Activated naive CD4-positive, alpha-beta T cell treated with anti-CD3 and anti-CD28 coated beads, Interleukin-2, amount 50 U/mL, for 72 hours (primary cell): ENCODE measurements around the gene SMYD3. TPM values are rescaled to one million over a fixed set of nuclear protein-coding genes. Genes with fewer than 3 reads are reported as not detected.

Experiments used
- ATAC-seq, 2 donors: fragments of 150-1000 bp; cut with Tn5 transposase; 2 replicates each; pipeline ENCODE4 v1.10.0; 2021; ENCODE audit warnings: mild to moderate bottlenecking in 2 of 2, moderate library complexity in 2 of 2
- DNase-seq, 2 donors: peaks; one replicate each; pipeline ENCODE4 v3.0.0; 2021 to 2022; ENCODE audit warnings: low spot score in 2 of 2
- H3K27ac Mint-ChIP-seq, 2 donors: one replicate each; pipeline ENCODE4 v1.8.0; 2022; ENCODE audit warnings: mild to moderate bottlenecking in 2 of 2, mixed read lengths in 2 of 2
- H3K36me3 Mint-ChIP-seq, 2 donors: one replicate each; pipeline ENCODE4 v1.8.0; 2022; ENCODE audit warnings: mixed read lengths in 2 of 2
- H3K9me3 Mint-ChIP-seq, 2 donors: one replicate each; pipeline ENCODE4 v1.8.0; 2022; ENCODE audit warnings: mixed read lengths in 2 of 2
- total RNA-seq, 2 donors: library from RNA; stranded (reverse); gene quantifications; one replicate each; pipeline ENCODE4 v1.2.3, GENCODE V29; 2022

The SMYD3 gene
- total RNA-seq, 2 donors from 2014 or later, result 18.5 to 30.1 TPM

GRCh38 chr1:246297279-246298265 is 209.5 kb downstream of the SMYD3 start:
- Mint-ChIP-seq H3K9me3 (no peaks in the 10 kb centered on the region), H3K27ac (no peak overlapping the region), H3K36me3 (peaks cover 0 to 9% of the 10 kb centered on the region in 2 donors)
- DNase-seq (no peak), ATAC-seq (no peak)

- no peak overlapping the region for H3K27ac Mint-ChIP-seq
- DNase-seq (no peak), ATAC-seq (no peak)
- peaks cover 0 to 9% of the 10 kb centered on the region in 2 donors for H3K36me3 Mint-ChIP-seq
- no peaks in the 10 kb centered on the region for H3K9me3 Mint-ChIP-seq
These were observed 211.1 kb downstream of the SMYD3 start for GRCh38 chr1:246295968-246296367.

- DNase-seq (no peak), ATAC-seq (no peak)
- peaks cover 0 to 4% of the 10 kb centered on the region in 2 donors for H3K36me3 Mint-ChIP-seq
These were observed 211.7 kb downstream of the SMYD3 start for GRCh38 chr1:246295340-246295739.

GRCh38 chr1:246294263-246294662 is 212.8 kb downstream of the SMYD3 start:
- no peak for ATAC-seq
- no peaks in the 10 kb centered on the region for H3K9me3 Mint-ChIP-seq
- H3K36me3 Mint-ChIP-seq, result no peaks in the 10 kb centered on the region
- no peak for DNase-seq
- no peak overlapping the region for H3K27ac Mint-ChIP-seq

More at GRCh38 chr1:246295340-246295739, 211.7 kb downstream of the SMYD3 start:
- Mint-ChIP-seq H3K9me3 (no peaks in the 10 kb centered on the region), H3K27ac (no peak overlapping the region)

- Mint-ChIP-seq H3K27ac (no peak overlapping the region), H3K36me3 (no peaks in the 10 kb centered on the region), H3K9me3 (no peaks in the 10 kb centered on the region)
- no peak for ATAC-seq
- DNase-seq, result no peak
These were observed 213.5 kb downstream of the SMYD3 start for GRCh38 chr1:246293366-246294121.

- H3K36me3 Mint-ChIP-seq, result no peaks in the 10 kb centered on the region
- no peaks in the 10 kb centered on the region for H3K9me3 Mint-ChIP-seq
- ATAC-seq (no peak), DNase-seq (no peak)
- H3K27ac Mint-ChIP-seq, result no peak overlapping the region
These were observed 214.5 kb downstream of the SMYD3 start for GRCh38 chr1:246292571-246292970.

GRCh38 chr1:246291127-246291526 is 216.0 kb downstream of the SMYD3 start:
- DNase-seq (no peak), ATAC-seq (no peak)
- Mint-ChIP-seq H3K36me3 (no peaks in the 10 kb centered on the region), H3K27ac (no peak overlapping the region), H3K9me3 (no peaks in the 10 kb centered on the region)

- DNase-seq (no peak), ATAC-seq (no peak)
- H3K27ac Mint-ChIP-seq, result no peak overlapping the region
- no peaks in the 10 kb centered on the region for H3K9me3 Mint-ChIP-seq
- H3K36me3 Mint-ChIP-seq, result no peaks in the 10 kb centered on the region
These were observed 223.2 kb downstream of the SMYD3 start for GRCh38 chr1:246283771-246284410.

- Mint-ChIP-seq H3K9me3 (no peaks in the 10 kb centered on the region), H3K27ac (no peak overlapping the region), H3K36me3 (no peaks in the 10 kb centered on the region)
- no peak for ATAC-seq
- no peak for DNase-seq
These were observed 225.4 kb downstream of the SMYD3 start for GRCh38 chr1:246281639-246282038.

GRCh38 chr1:246281195-246281594 is 225.9 kb downstream of the SMYD3 start:
- H3K9me3 Mint-ChIP-seq, result no peaks in the 10 kb centered on the region
- no peak for ATAC-seq
- H3K27ac Mint-ChIP-seq, result no peak overlapping the region
- DNase-seq, result no peak
- no peaks in the 10 kb centered on the region for H3K36me3 Mint-ChIP-seq

GRCh38 chr1:246280551-246280950 is 226.5 kb downstream of the SMYD3 start:
- ATAC-seq (no peak), DNase-seq (no peak)
- H3K9me3 Mint-ChIP-seq, result no peaks in the 10 kb centered on the region
- H3K36me3 Mint-ChIP-seq, result no peaks in the 10 kb centered on the region
- H3K27ac Mint-ChIP-seq, result no peak overlapping the region

- ATAC-seq, result no peak
- no peaks in the 10 kb centered on the region for H3K36me3 Mint-ChIP-seq
- no peak for DNase-seq
These were observed 227.7 kb downstream of the SMYD3 start for GRCh38 chr1:246279402-246279801.

GRCh38 chr1:246278371-246278770 is 228.7 kb downstream of the SMYD3 start:
- Mint-ChIP-seq H3K36me3 (peaks cover 4 to 6% of the 10 kb centered on the region in 2 donors), H3K27ac (no peak overlapping the region), H3K9me3 (no peaks in the 10 kb centered on the region)
- ATAC-seq (no peak), DNase-seq (no peak)

More at GRCh38 chr1:246279402-246279801, 227.7 kb downstream of the SMYD3 start:
- Mint-ChIP-seq H3K9me3 (no peaks in the 10 kb centered on the region), H3K27ac (no peak overlapping the region)

- no peak for ATAC-seq
- H3K36me3 Mint-ChIP-seq, result peaks cover 4 to 6% of the 10 kb centered on the region in 2 donors
- no peak overlapping the region for H3K27ac Mint-ChIP-seq
- no peak for DNase-seq
- no peaks in the 10 kb centered on the region for H3K9me3 Mint-ChIP-seq
These were observed 232.0 kb downstream of the SMYD3 start for GRCh38 chr1:246275036-246275435.

- no peak overlapping the region for H3K27ac Mint-ChIP-seq
- no peak for DNase-seq
- no peak for ATAC-seq
- peaks cover 4 to 6% of the 10 kb centered on the region in 2 donors for H3K36me3 Mint-ChIP-seq
- no peaks in the 10 kb centered on the region for H3K9me3 Mint-ChIP-seq
These were observed 232.9 kb downstream of the SMYD3 start for GRCh38 chr1:246274186-246274585.

GRCh38 chr1:246271516-246271915 is 235.6 kb downstream of the SMYD3 start:
- Mint-ChIP-seq H3K27ac (no peak overlapping the region), H3K9me3 (no peaks in the 10 kb centered on the region), H3K36me3 (peaks cover 6 to 8% of the 10 kb centered on the region in 2 donors)
- DNase-seq (no peak), ATAC-seq (no peak)

- Mint-ChIP-seq H3K36me3 (peaks cover 6 to 8% of the 10 kb centered on the region in 2 donors), H3K27ac (no peak overlapping the region), H3K9me3 (no peaks in the 10 kb centered on the region)
- DNase-seq (no peak), ATAC-seq (peak in 1 of 2 donors; percentile 20)
These were observed 236.8 kb downstream of the SMYD3 start for GRCh38 chr1:246270236-246270635.
